GM18861 (cell line): ENCODE results near the gene TPTE2.
A peak's percentile ranks its signal among the peaks of the same experiment; 100 is the strongest.
"Not testable (repeated sequence)": the region's sequence is repeated elsewhere in the genome, so short reads cannot be mapped to it uniquely, and the experiment has no call there.

ENCODE experiments used
- ATAC-seq: cut with Tn5 transposase; IDR thresholded peaks from one replicate; pipeline ENCODE4 v1.9.1; 2021; ENCODE audit not compliant: unreplicated experiment

Gene TPTE2

DNA sequence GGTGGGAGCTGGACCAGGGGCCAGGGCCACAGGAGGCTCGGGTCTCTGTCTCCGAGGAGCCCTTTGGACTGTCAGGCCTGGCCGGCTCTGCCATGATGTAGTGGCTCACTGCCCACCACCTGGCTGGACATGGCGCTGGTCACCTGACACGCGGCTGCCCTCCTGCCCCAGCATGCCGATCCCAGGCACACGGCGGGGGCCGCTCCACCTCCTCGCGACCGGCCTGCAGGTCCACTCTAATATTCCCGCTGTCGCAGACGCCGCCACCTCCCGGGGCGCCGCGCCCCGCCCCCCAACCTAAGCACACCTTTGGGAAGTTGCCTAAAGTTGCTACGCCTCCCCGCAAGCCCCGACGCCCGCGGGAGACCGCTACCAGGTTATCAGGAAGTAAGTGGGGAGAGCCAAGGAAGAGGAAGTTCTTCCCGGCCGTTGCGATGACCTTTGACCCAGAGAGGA is at the start of gene TPTE2:
TPTE2 (minus strand) TSS at position 406 of the 456 bp plus-strand sequence. CDS start 58,298 bp downstream, outside the sequence.
- not testable (repeated sequence) for ATAC-seq

DNA sequence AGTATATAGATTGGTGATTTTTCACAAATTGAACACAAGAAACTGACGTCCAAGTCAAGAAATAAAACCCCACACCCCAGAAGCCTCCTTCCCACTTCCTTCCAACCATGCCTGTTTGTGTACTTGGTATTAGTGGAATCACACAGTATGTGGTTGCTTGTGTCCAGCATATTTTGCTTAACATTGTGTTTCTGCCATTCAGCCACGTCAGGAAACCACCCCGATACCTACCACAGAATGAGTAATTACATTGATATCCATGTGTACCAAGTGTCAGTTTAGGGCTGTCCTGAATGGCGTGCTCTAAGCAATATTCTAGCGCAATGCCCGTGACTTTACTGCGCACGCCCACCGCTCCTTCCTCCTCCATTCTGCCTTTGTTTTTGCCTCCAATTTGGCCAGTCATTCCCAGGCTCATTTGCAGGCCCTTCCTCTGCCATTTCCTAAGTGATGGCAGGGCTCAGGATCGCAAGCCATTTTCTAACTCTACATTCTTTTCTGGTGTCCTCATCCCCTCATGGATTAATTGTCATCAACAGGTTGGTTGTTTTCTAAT is 46.3 kb upstream of the TPTE2 start:
- no peak for ATAC-seq

DNA sequence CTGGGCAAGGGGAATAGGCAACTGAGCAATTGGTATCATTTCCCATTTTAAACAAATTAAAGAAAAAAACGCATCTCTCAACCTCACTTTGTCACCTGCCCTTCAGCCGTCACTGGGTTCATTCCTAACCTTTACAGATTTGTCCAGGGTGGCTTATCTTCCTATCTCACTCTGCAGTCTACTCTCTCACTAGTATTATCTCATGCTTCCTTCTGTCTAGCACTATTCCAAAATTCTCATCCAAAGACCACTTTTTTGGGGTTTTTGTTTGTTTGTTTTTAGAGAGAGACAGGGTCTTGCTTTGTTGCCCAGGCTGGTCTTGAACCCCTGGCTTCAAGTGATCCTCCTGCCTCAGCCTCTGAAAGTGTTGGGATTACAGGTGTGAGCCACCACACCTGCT is 45.4 kb upstream of the TPTE2 start:
- no peak for ATAC-seq

DNA sequence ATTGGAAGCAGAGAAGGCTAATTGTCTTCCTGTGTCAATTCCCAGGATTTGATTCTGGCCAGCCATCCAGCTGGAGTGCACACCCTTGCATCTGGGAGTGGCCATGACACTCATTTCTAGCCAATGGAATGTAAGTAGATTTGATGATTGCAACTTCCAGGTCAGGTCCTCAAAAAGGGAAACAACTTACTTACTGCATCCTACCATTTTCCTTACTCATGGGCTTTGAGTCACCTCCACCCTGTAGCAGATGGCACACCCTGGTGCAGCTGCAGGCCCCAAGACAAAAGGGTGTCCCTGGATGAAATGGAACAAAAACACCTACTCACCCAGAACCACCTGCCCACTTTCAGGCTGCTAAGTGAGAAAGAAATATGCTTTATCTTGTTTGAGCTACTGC is 44.8 kb upstream of the TPTE2 start:
- no peak for ATAC-seq

DNA sequence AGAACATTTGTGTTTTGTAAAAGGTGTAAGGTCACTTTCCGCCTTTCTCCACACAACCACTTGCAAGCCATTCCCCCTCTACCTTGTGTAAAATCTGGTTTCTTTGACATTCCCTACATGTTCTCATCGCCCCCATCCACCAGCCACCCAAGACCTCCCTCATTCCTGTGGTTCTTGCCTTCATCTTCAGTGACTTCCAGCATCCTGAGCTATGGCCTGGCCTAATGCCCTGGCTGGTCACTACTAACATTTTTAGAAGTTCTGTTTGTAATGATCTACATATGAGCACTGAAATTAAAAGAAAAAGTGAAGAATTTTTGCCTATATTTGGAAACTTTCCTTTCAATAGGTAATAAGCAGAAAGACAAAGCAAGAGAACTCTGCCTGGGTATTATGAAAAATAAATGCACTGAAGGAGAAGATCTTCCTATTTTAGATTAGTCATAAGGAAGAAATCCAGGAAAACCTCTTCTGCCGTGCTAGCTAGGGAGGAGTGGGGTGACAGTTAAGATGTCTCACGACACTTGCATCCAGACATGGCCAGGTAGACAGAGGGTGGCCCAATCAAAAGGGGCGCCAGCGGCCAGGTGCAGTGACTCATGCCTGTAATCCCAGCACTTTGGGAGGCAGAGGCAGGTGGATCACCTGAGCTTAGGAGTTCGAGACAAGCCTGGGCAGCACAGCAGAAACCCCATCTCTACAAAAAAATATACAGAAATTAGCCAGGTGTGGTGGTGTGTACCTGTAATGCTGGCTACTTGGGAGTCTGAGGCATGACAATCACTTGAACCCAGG is 44.0 kb upstream of the TPTE2 start:
- ATAC-seq: no peak

DNA sequence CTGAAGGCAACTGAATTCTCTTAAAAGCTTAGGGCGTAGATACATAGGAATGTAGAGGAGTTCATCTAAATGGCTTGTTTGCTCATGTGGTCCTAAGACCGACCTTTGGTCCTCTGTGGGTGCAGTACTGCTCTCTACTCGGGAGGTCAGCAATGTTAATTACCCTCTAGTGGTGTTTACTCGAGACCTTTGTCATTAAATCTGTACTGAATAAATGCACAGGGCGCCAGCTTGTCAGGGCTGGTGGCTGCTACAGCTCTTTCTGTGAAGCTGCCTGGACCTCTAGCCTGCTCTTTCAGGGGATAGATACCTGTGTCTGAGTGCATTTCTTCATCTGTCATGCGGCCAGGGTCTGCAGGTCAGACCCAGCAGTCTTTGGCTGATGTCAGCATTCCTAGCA is 43.0 kb upstream of the TPTE2 start:
- no peak for ATAC-seq

DNA sequence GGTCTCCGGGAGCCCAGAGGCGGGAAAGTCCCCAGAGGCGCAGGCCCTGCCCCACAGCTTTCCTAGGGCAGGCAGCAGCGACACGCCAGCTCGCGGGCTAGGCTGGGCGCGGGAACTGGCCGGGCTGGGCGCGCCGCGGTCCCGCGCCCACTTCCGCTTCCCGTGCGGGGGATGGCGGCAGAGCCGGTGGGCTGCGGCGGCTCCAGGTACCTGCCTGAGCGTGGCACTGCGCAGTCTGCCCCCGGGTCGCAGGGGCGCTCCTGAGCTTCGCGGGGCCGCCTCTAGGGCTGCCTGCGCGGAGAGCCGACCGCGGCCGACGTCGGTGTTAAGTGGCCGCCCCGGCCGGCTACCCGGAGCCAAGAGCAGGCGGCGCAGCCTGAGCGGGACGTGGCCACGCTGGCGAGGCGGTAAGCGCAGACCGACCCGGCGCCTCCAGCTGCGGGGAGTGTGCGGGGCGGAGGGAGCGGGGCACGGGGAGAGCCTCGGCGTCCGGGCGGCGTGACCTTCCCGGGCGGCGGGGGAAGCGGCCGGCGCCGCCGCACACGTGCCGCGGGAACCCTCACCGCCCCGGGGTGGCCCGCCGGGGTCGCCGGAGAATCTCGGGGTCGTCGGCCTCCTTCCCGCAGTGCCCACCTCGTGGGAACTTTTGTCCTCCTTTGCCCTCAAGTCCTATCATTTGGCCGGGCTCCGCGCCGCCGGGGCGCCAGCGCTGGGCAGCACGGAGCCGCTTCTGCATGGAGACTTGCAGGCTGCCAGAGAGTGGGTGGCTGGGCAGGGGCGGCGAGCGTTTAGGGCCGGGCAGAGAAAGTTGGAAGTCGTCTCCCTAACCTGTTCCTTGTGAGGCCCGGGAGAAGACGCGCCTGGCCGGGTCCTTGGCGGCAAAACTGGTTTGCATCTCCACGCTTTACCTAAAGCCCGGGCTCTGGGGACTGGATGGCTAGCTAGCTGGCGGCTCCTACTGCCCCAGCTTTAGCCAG is 40.7 kb upstream of the TPTE2 start:
- ATAC-seq: peak; percentile 83

DNA sequence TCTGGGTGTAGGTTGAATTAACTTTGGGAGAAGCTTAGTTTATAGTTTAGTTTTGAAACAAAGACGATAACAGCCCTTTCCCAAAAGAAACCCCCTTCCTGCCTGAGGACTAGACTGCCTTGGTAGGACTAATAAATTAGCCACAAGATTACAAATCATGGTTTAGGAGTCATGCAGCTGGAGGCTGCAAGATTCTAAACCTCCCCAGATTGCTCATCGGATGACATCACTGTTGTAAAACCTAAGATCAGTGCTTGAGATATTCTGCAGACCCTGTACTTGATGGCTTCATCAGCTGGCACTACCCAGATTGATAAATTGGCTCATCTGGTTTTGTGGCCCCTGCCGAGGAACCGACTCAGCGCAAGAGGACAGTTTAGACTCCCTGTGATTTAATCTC is 36.2 kb upstream of the TPTE2 start:
- no peak for ATAC-seq

DNA sequence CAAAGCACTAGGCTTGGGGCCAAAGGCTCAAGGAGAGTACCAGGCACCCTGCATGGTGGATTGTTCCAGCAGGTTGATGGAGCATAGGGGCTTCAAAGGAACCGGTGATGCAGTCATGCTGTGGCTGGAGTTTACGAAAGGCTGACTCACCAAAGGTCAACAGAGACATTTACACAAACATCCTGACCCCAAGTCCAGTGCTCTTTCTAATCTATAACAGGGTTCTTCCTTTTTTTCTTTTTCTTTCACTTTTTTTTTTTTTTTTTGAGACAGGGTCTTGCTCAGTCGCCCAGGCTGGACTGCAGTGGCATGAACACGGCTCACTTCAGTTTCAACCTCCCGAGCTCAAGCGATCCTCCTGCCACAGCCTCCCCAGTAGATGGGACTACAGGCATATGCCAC is 35.6 kb upstream of the TPTE2 start:
- ATAC-seq: no peak

DNA sequence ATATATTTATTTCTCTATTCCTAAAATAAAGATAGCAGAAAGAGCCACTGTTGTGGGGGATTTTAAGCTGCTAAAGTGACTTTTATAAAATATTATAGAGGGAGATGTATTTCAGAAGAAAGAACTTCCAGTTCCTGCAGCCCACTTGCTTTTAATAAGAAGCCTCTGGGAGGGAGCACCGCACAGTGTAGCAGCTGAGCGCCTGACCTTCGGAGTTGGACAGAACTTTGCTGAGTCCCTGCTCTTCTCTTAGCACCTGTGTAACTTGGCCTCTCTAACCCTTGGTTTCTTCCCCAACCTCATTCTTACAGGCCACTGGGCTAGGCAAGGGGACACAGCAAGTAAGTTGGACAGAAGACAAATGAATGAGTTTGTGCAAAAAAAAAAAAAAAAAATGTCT is 34.8 kb upstream of the TPTE2 start:
- no peak for ATAC-seq

DNA sequence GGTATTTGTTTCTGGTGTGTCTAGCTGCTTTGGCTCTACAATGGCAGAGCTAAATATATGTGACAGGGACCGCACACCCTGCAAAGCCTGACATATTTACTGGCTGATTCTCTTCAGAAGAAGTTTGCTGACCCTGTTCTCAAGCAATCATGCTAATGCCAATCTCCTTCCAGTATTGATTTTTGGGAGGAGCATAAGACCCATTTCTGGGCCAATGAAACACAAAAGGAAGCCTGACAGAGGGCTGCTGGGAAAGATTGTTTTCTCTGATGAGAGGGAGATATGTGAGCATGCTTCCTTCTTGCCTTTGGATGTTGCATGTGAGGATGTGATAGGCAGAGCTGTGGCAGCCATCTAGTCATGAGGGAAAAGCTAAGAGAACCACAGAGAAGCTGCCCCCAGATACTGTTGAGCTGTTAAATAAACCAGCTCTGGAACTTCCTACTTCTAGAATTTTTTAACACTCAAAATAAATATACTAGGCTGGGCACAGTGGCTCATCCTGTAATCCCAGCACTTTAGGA is 31.4 kb upstream of the TPTE2 start:
- ATAC-seq: no peak

DNA sequence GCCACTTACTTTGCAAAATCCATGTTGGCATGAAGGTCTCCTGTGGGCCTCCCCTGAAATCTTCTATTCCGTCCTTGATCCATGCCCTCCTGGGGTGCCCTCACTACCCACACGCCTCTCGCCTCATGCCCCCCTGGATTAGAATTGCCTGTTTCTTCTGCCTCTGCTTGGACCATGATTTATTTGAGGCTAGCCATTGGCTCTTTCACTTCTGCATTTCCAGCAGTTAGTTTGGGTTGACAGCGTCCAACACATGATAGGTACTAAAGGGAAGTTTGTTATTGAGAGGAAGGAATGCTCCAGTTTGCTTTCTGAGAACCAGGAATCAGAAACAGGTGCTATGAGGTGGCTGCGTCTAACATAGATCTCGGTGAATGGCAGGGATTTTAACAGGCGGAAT is 30.5 kb upstream of the TPTE2 start:
- no peak for ATAC-seq

DNA sequence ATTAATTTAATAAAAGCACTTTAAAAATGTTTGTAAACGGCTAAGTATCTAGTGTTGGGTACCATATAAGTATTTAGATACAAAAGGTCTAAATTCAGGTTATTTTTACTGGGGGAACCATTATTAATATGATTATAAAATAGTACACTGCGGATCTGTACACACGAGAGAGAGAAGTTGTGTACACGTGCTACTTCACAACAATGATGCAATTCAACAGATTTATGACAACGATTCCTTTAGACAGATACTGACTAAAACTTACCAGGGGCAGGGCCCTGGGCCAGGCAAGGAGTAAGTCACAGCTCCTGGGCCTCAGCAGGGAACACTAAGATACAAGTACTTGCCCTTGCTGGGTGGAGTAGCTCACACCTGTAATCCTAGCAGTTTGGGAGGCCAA is 29.1 kb upstream of the TPTE2 start:
- no peak for ATAC-seq

DNA sequence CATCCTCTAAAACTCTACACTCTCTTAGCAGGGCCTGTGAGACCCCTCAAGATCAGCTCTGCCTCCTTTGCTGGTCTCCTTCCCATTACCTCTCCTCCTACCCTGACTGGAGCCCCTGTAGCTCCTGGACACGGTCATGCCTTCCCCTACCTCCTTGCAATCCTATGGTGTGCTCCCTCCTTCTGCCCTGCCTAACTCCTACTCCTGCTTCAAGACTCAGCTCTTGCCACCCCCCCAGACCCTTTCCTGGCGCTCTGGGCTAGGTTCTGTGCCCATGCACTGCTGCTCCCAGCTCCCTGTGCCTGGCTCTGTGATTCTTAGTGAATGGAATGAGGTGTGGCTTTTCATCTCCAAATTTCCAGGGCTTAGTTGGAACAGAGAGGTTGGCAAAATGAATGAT is 28.0 kb upstream of the TPTE2 start:
- no peak for ATAC-seq

DNA sequence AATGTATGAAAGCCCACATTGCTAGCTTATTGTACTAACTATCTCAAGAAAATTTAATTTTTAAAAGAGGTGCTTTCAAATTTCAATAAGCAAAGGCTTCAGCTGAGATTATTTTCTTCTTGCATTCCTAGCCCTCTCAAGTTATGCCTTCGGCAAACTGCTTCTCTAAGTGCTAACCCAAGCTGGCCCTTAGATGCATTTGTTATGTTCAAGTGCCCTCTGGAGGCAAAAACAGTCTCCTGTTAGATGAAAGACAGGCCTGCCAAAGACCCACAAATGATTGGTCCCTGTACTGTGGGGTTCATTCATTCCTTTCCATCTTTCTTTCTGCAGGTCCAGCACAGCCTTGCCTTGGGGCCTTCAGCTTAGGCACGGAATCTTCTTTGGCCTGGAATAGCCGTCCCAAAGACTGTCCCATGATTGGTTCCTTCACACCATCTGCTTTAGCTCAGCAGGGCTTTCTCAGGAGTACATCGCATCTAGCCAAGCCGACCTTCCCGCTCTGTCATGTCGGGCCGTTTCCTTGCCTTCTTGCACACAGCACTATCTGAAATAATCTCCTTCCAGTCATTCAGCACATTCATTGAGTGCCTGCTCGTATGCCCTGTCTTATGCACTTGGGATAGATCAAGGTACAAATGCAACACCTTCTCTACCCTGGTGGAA is 26.4 kb upstream of the TPTE2 start:
- ATAC-seq: peak; percentile 79

DNA sequence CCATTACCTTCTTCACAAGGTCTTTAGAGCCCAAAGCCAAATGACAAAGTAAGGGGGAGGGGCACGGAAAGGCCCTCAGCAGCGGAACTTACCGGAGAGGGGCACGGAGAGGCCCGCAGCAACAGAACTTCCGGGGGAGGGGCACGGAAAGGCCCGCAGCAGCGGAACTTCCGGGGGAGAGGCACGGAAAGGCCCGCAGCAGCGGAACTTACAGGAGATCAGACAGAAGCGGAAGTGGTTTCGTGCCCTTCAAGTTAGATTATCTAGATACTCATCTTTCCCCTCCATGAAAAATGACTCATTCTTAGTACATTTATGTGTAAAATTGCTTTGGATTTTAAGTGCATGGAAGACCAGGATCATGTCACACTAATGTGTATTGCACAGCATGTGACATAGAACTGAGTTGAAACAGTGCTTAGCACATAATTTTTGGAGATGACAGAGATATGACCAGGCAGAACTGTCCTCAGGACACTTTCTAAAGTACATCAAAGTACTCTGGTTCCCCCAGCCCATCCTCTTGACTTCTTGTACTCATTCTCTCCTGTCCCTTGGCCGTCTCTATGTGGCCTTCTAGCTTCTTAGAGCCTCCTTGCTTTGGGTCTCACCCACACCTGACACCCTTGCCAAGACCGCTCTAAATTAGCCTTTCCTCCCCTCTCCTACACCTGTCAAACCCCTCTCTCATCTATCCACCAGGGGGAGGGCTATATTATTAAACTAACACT is 25.7 kb upstream of the TPTE2 start:
- ATAC-seq: peak; percentile 63

DNA sequence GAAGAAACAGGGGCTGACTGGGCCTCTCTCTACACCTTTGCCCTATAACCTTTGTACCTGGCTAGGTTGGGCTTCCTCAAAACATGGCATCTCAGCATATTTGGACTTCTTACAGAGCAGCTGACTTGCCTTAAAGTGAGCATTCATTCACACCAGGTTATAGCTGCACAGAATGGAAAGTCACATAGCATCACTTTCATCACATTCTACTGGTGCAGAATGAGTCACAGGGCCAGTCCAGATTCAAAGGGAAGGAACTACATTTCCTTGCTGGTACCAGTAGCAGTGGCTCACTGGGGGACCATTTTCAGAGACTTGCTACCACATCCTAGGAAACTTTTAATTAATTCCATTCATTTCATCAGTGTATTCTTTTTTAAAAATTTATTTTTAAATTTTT is 20.3 kb upstream of the TPTE2 start:
- ATAC-seq: no peak

DNA sequence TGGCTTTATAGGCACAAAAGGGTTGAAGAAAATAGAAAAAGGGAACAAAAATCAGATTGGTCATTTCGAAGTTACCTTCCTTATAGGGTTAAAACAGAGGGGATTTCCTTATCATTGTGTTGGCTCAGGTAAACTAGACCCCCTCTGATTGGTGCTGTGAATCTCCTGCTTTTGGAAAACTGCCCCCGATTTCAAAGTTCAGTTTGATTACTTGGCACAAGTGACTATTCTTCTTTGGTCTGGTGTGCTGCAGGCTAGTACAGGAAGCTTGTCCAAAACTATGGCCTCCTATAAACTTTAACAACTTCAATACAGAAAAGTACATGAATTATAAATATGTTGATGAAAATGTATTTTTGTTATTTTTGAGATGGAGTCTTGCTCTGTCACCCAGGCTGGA is 13.9 kb upstream of the TPTE2 start:
- ATAC-seq: no peak

DNA sequence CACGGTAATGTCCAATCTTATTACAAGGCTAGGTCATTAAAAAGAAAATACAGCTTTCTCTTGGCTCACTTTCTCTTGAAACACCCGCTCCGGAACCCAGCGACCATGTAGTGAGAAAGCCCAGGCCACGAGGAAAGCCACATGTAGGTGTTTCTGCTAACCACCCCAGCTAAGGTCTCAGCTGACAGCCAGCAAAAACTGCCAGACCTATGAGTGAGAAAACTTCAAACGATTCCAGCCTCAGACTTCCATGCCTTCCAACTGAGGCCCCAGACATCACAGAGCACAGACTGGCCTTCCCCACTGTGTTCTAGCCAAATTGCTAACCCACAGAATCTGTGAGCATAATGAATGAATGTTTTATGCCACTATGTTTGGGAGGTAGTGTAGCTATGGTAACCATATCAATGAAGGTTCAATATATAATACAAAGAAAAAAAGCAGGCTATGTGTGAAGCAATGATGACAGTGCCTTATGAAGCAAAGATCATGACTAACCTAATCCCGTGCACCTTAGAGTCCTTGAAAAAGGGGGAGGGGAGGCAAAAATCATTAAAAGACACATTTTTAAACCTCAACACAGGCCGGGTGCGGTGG is 11.9 kb upstream of the TPTE2 start:
- no peak for ATAC-seq

DNA sequence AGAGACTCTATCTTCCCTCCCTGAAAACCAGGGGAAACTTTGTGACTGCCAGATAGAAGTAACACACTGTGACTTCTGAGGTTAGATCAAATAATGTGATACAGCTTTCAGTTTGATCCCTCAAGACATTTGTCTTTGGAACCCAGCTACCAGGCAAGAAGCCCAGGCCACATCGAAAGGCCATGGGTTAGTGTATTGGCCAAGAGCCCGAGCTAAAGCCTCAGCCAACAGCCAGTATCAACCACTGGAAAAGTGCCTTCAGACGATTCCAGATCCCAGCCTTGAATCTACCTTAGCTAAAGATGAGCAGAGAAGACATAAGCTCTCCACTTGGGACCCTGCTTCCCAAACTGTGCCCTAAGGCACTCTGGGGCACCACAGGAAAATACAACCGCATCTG is 10.9 kb upstream of the TPTE2 start:
- ATAC-seq: no peak
